DMS 273 (cell line): Measurements from ENCODE around the gene MPHOSPH8.
A peak's percentile ranks its signal among the peaks of the same experiment; 100 is the strongest.
"Not testable (repeated sequence)": the region's sequence is repeated elsewhere in the genome, so short reads cannot be mapped to it uniquely, and the experiment has no call there.

ENCODE experiments used
- DNase-seq: peaks from one replicate; lab custom pipeline; 2025; ENCODE audit not compliant: unreplicated experiment; lab: John Stamatoyannopoulos, UW

Gene MPHOSPH8

GRCh38 chr13:19680751-19681150 lies 47.3 kb downstream of the MPHOSPH8 start:
- no peak for DNase-seq

- no peak for DNase-seq
Observed at GRCh38 chr13:19681517-19681916, 48.1 kb downstream of the MPHOSPH8 start.

GRCh38 chr13:19685034-19685433 lies 51.6 kb downstream of the MPHOSPH8 start:
- no peak for DNase-seq

- DNase-seq = no peak
Observed at GRCh38 chr13:19685437-19685836, 52.0 kb downstream of the MPHOSPH8 start.

- not testable (repeated sequence) for DNase-seq
Observed at GRCh38 chr13:19691447-19691846, 58.0 kb downstream of the MPHOSPH8 start.

- DNase-seq = no peak
Observed at GRCh38 chr13:19695428-19695827, 62.0 kb downstream of the MPHOSPH8 start.

GRCh38 chr13:19695829-19696228 lies 62.4 kb downstream of the MPHOSPH8 start:
- no peak for DNase-seq

- DNase-seq = not testable (repeated sequence)
Observed at GRCh38 chr13:19700963-19701362, 67.5 kb downstream of the MPHOSPH8 start.

- DNase-seq = not testable (repeated sequence)
Observed at GRCh38 chr13:19701619-19702018, 68.2 kb downstream of the MPHOSPH8 start.

- DNase-seq = peak; percentile 5
Observed at GRCh38 chr13:19704256-19704655, 70.8 kb downstream of the MPHOSPH8 start.

- DNase-seq = not testable (repeated sequence)
Observed at GRCh38 chr13:19709039-19709438, 75.6 kb downstream of the MPHOSPH8 start.

- not testable (repeated sequence) for DNase-seq
Observed at GRCh38 chr13:19709782-19710181, 76.3 kb downstream of the MPHOSPH8 start.

GRCh38 chr13:19713186-19713965 lies 79.9 kb downstream of the MPHOSPH8 start:
- no peak for DNase-seq

- no peak for DNase-seq
Observed at GRCh38 chr13:19720039-19720438, 86.6 kb downstream of the MPHOSPH8 start.
